Mesodermal cell (in vitro differentiated cells): ENCODE results near the gene STAM.

ENCODE experiments used
- H3K27ac ChIP-seq: 2 replicates; pipeline ENCODE4 v1.7.0; 2013; ENCODE audit warnings: mild to moderate bottlenecking, low read depth, low read length, moderate library complexity; ENCODE audit not compliant: severe bottlenecking
- H3K36me3 ChIP-seq: 2 replicates; pipeline ENCODE4 v1.7.1; 2013; ENCODE audit warnings: mild to moderate bottlenecking, low read length, moderate library complexity; ENCODE audit not compliant: control insufficient read depth, insufficient read depth
- H3K4me1 ChIP-seq: one replicate; pipeline ENCODE4 v1.7.1; 2013; ENCODE audit warnings: mild to moderate bottlenecking, low read length; ENCODE audit not compliant: insufficient read depth, control insufficient read depth, poor library complexity, severe bottlenecking
- H3K4me3 ChIP-seq: 2 replicates; pipeline ENCODE4 v1.7.0; 2013; ENCODE audit warnings: low read length, control low read depth, mild to moderate bottlenecking; ENCODE audit not compliant: insufficient read depth, poor library complexity, severe bottlenecking; ENCODE audit errors: extremely low read depth
- H3K9me3 ChIP-seq: 2 replicates; pipeline ENCODE4 v1.7.1; 2013; ENCODE audit warnings: mild to moderate bottlenecking, low read length, moderate library complexity; ENCODE audit not compliant: control insufficient read depth
- WGBS, 2 experiments: methylation state at CpG; one replicate each; pipeline ENCODE4 v1.1.5; 2013; ENCODE audit warnings: missing lambda C conversion rate in 2 of 2; ENCODE audit not compliant: insufficient coverage in 2 of 2; 5-methylcytosine and 5-hydroxymethylcytosine counted together

STAM gene

DNA sequence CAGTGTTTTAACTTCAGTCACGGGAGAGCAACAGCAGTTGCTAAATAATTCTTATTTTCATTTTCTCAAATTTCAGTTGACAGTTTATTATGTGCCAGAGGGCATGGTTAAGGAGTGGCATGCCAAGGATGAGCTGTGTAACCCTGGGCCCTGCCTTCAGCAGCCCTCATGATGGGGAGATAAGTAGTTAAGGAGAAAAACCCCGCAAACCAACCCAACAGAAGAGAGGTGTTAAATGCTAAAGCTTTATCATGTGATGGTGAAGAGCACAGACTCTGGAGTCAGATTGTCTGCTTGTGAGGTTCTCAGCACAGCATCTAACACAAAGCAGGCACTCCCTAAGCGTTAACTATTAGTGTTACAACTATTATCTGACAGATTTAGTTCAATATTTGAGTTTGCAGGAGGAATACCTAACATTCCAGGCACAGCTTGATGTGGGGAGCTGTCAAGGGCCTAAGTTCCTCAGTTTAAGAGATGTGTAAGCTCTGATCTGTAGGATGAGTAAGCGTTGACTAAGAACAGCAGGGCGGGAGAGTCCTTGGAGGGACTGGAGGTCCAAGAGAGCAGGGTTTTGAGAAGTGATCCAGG is 29.6 kb downstream of the STAM start:
- Histone ChIP-seq H3K4me3 (no peak overlapping the region), H3K9me3 (no peaks in the 10 kb centered on the region), H3K27ac (peak overlapping the region; percentile 90), H3K4me1 (peaks cover 39% of the 10 kb centered on the region), H3K36me3 (no peaks in the 10 kb centered on the region)
- 14 to 20% methylated on average over 2 of the region's 5 CpGs for WGBS, 2 experiments

DNA sequence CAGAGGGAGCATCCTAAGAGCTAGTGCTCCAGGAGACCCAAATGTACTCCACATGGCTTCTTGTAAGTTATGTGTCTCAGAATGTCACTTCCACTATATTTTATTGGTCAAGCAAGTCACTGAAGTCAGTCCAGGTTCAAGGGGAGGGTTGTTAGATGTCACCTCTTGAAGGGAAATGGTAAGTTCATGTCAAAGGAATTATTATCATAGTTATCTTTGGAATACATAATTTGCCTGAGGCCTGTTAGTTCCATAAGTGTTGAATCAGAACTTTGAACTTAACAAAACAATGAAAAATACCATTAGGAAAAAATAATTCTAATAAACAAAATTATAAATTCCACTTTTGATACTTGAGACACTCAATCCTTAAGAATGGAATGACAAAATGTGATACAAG is 30.6 kb downstream of the STAM start:
- Histone ChIP-seq H3K4me1 (peaks cover 39% of the 10 kb centered on the region), H3K9me3 (no peaks in the 10 kb centered on the region), H3K27ac (peak overlapping the region; percentile 41), H3K4me3 (no peak overlapping the region), H3K36me3 (no peaks in the 10 kb centered on the region)

DNA sequence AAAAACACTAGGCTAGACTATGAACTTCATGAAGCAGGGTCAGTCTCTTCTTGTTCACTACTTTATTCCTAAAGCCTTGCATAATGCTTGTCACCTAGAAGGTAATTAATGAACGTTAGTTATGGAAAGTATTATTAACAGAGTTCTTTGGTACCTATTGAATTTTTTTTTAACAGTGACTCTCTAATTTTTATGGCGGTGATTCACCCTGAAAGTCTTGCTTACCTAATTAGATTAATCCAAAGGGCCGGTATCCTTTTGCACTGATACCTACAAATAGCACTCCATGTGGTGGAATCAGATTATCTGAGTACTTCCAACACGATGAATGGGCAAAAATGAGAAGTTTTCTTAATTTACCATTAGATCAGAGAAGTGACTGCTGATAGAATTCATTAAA is 31.7 kb downstream of the STAM start:
- no peaks in the 10 kb centered on the region for H3K9me3 ChIP-seq
- peaks cover 39% of the 10 kb centered on the region for H3K4me1 ChIP-seq
- WGBS, 2 experiments, result 100% methylated on average over 2 of the region's 4 CpGs; no CpG with 5 or more reads in 1 of the 2 experiments
- H3K36me3 ChIP-seq, result no peaks in the 10 kb centered on the region
- no peak overlapping the region for H3K27ac ChIP-seq
- H3K4me3 ChIP-seq, result no peak overlapping the region

DNA sequence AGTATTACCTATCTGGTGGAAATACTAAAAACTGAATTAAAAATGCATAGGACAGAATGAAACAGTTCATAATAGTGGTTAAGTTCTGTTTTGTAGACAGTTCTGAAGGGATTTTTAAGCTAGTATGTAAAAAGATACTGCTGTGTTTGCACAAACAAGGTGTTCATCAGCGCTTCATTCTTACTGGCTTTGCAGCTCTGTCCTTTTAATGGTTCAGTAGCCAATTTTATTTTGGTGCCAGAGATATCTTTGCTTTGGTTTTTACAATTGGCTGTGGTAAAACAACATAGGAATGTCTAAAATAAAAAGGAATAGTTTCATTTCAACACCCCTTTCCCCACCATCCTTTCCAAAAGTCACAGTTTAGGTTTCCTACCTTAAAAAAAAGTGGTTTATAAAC is 33.0 kb downstream of the STAM start:
- H3K36me3 ChIP-seq, result no peaks in the 10 kb centered on the region
- no peak overlapping the region for H3K4me3 ChIP-seq
- H3K9me3 ChIP-seq, result no peaks in the 10 kb centered on the region
- H3K4me1 ChIP-seq, result peaks cover 30% of the 10 kb centered on the region
- H3K27ac ChIP-seq, result no peak overlapping the region
- WGBS, 2 experiments, result 100% methylated on average over 1 of the region's 1 CpG

DNA sequence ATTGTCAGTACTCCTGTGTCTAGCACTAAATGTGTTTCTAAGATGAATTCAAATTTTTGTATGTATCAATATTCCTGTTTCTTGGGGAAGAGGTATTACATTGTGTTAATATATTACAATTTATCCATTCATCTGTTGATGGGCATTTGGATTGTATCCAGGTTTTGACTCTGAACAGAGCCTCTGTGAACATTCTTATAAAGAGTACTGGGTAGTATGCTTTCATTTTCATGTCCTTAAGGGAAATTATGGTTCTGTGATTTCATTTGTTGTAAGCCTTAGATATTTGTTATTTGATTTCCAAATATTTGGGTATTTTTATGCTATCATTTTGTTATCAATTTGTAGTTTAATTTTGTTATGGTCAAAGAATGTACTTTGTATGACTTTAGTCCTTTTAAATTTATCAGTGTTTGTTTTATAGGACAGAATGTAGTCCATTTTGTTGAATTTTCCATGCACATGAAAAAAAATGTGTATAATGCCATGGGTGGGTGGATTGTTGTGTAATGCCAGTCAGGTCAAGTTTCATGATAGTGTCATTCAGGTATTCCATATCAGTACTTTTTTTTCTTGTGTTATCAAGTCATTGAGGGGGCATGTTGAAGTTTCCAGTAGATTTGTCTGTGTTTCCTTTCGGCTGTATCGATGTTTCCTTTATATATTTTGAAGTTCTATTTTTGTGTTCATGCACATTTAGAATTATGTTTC is 38.4 kb downstream of the STAM start:
- no peaks in the 10 kb centered on the region for H3K4me1 ChIP-seq
- H3K27ac ChIP-seq, result no peak overlapping the region
- H3K4me3 ChIP-seq, result no peak overlapping the region
- no peaks in the 10 kb centered on the region for H3K9me3 ChIP-seq
- WGBS, 2 experiments, result no CpG with 5 or more reads among the region's 2 CpGs
- H3K36me3 ChIP-seq, result peaks cover 15% of the 10 kb centered on the region

DNA sequence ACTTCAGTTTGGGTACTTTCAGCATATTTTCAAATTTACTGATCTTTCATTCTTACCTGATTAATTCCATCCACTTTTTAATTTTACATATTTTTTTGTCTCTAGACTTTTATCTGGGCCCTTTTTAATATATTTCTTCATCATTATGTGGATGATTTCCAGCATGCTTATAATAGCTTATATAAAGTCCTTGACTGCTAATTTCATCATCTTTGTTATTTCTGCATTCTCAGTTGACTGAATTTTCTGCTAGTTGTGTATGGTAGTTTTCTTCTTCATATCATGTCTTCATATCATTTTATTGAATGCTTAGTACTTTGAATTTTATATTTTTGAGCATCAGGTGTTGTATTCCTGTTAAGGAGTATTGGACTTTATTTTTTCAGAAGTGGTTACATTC is 39.6 kb downstream of the STAM start:
- peaks cover 18% of the 10 kb centered on the region for H3K36me3 ChIP-seq
- no peak overlapping the region for H3K27ac ChIP-seq
- H3K9me3 ChIP-seq, result no peaks in the 10 kb centered on the region
- H3K4me1 ChIP-seq, result no peaks in the 10 kb centered on the region
- no peak overlapping the region for H3K4me3 ChIP-seq

DNA sequence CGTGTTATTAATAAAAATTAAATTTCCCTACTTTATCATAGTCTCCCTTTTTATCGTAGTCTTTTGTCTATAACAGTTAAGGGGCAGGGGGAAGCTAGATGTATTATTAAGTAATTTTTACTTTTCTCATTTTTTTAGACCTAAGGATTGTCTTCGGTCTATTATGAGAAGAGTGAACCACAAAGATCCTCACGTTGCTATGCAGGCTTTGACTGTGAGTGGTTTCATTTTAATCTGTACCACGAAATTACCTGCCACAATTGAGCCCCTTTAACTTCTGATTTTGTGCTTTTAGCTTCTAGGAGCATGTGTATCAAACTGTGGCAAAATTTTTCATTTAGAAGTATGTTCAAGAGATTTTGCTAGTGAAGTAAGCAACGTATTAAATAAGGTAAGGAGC is 40.6 kb downstream of the STAM start:
- Histone ChIP-seq H3K4me3 (no peak overlapping the region), H3K27ac (no peak overlapping the region), H3K4me1 (no peaks in the 10 kb centered on the region), H3K9me3 (no peaks in the 10 kb centered on the region), H3K36me3 (peaks cover 27% of the 10 kb centered on the region)
- 100% methylated on average over 2 of the region's 6 CpGs; no CpG with 5 or more reads in 1 of the 2 experiments for WGBS, 2 experiments

DNA sequence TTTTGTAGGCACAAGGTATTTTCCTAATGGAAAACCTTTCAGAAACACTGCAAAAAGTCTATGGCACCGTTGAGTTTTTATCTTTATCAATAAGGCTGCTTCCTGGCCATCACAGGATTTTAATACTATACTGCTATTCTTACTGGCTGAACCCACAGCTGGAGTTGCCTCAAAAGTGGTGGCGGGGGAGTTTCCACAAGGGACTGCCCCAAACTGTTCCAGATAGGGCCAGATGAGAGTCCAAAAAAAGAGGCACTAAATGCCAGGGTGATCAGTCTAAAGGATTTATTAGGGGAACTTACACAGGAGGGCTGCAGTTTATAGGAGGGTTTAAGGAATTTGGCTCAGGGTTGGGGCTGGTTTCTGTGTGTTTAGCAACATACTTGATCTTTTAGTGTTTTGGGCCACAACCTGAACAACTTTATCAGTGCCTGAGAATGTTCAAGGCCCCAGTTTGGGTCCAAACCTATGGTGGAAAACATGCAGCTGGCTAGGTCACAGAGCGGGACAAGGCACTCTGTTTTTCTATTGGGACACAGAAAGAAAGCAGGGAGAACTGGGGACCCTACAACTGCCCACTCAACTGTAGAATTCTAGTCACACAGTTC is 41.4 kb downstream of the STAM start:
- H3K36me3 ChIP-seq, result peaks cover 33% of the 10 kb centered on the region
- no peak overlapping the region for H3K27ac ChIP-seq
- H3K4me3 ChIP-seq, result no peak overlapping the region
- no peaks in the 10 kb centered on the region for H3K9me3 ChIP-seq
- whole genome bisulfite sequencing, 2 experiments, result 100% methylated on average over 2 of the region's 3 CpGs
- no peaks in the 10 kb centered on the region for H3K4me1 ChIP-seq

DNA sequence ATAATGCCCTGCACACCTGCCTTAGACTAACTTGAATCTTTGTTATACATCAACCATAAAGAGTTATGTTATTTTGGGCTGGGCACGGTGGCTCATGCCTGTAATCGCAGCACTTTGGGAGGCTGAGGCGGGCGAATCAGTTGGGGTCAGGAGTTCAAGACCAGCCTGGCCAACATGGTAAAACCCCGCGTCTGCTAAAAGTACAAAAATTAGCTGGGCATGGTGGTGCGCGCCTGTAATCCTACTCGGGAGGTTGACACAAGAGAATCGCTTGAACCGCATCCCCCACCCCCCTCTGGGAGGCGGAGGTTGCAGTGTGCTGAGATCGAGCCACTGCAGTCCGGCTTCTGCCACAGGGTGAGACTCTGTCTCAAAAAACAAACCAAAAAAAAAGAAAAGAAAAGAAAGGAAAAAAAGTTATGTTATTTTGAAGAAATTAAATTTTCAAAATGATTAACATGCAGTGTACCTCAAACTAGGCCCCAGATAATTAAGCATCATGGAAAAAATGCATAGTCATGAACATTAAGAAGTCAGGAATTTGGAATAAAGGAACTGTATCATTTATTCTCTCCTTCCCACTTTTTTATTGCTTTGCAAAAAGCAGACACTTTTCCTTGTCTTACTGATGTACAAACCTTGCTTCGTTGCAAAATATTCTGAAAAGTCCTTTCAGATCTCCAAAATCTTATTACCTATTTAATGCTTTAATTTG is 43.3 kb downstream of the STAM start:
- H3K9me3 ChIP-seq, result no peaks in the 10 kb centered on the region
- no peak overlapping the region for H3K27ac ChIP-seq
- no peak overlapping the region for H3K4me3 ChIP-seq
- 96 to 99% methylated on average over 5 to 10 of the region's 15 CpGs for WGBS, 2 experiments
- H3K4me1 ChIP-seq, result no peaks in the 10 kb centered on the region
- H3K36me3 ChIP-seq, result peaks cover 38% of the 10 kb centered on the region

DNA sequence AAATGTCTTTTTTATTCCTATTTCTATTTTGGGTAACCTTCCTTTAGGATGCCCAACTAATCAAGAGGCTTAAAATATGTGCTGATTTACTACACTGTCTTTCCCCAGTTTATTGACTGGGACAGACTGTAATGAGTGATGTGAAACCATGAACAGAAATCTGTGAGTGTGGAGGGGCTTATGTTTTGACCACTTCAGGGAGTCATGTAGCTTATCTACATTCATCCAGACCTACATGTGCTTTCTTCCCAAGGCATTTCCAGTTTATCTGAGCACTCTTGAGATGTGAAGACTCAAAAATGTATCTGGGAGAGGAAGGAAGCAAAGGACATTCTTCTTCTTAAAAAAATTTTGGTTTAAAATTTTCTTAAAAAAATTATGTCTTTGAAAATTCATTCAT is 45.2 kb downstream of the STAM start:
- Histone ChIP-seq H3K4me3 (no peak overlapping the region), H3K27ac (no peak overlapping the region), H3K36me3 (peaks cover 38% of the 10 kb centered on the region), H3K4me1 (no peaks in the 10 kb centered on the region), H3K9me3 (no peaks in the 10 kb centered on the region)

DNA sequence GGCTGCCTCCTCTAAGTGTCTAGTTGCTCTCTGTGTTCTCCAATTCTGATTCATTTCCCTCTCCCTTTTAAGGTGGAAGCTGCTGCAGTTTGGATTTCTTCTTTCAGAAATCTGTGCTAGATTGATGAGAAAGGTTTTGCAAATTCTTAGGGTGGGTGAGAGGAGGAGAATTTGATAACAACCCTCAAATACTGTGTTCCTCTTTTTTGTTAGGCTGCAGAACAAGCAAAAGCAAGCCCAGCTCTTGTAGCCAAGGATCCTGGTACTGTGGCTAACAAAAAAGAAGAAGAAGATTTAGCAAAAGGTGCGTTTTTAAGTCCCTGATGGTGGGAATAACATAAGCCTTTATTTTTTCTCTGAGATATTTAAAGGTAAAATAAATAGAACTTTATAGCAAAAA is 49.1 kb downstream of the STAM start:
- Histone ChIP-seq H3K27ac (no peak overlapping the region), H3K4me1 (no peaks in the 10 kb centered on the region), H3K36me3 (peaks cover 40% of the 10 kb centered on the region), H3K4me3 (no peak overlapping the region), H3K9me3 (no peaks in the 10 kb centered on the region)
- no CpG with 5 or more reads among the region's 1 CpG for WGBS, 2 experiments
